ENCODE data around the gene TNS2.

The TNS2 gene

DNA sequence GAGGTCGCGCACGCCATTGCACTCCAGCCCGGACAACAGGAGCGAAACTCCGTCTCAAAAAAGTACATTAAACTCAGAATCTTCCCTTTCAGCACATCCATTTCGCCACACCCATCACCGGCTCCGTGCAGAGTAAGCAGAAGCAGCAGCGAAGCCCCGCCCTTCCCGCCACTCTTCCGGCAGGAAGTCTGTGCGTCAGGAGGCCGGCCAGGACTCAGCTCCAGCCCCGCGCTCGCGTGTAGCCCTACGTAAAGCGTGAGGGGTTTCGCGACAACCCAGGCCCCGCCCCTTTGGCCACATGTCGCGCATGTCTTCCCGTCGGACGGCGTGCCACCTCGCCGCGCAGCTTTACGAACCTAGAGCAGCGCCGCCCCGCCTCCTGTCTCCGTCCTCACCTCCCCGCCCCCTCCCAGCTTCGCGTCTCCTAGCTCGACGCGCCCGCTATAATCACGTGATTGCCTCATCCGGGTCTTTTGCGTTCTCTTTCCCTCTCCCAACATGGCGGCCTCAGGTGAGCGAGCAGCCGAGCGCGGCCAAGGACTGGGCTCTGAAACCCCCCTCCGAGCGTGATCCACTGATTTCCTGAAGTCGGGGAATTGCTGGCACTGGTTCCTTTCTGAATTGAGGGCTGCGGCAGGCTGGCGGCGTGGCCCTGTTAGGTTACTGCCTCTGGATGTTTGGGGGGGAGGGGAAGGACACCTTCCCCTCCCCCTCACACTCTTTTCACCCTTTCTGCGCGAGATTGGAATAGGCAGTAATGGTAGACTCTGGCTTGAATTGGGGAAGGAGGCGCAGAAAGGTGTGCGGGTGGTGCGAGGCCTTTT is 43.7 kb upstream of the TNS2 start, which contains the start of gene EIF4B (continued):
- TF ChIP-seq BCL6B (tag by site-specific recombination; IDR thresholded peaks at IDR 0.05) (no peak), ZXDB (tag by site-specific recombination; IDR thresholded peaks at IDR 0.05) (peak; percentile 84), ZNF354C (tag by site-specific recombination; IDR thresholded peaks at IDR 0.05; ENCODE audit: borderline replicate concordance, low read depth) (no peak), ZNF843 (tag by site-specific recombination; IDR thresholded peaks at IDR 0.05) (0 out of 2 replicates have a peak, but pooled peaks have one; percentile 58), ZNF132 (tag by site-specific recombination; IDR thresholded peaks at IDR 0.05; ENCODE audit: borderline replicate concordance) (no peak), ZSCAN16 (tag by site-specific recombination; IDR thresholded peaks at IDR 0.05) (no peak), ZNF621 (tag by site-specific recombination; IDR thresholded peaks at IDR 0.05) (no peak), ZNF600 (tag by site-specific recombination; IDR thresholded peaks at IDR 0.05) (no peak), KLF17 (tag by site-specific recombination; IDR thresholded peaks at IDR 0.05) (peak; percentile 76; the same call in 1 of the 2 replicates), EGR2 (tag by site-specific recombination; IDR thresholded peaks at IDR 0.05; ENCODE audit: low read depth) (no peak), ZNF121 (tag by site-specific recombination; IDR thresholded peaks at IDR 0.05) (no peak; the same call in 1 of the 2 replicates), ZNF488 (tag by site-specific recombination; IDR thresholded peaks at IDR 0.05) (no peak), ZSCAN18 (tag by site-specific recombination; IDR thresholded peaks at IDR 0.05) (peak; percentile 61; the same call in 1 of the 2 replicates), ZNF302 (tag by site-specific recombination; IDR thresholded peaks at IDR 0.05; ENCODE audit: low read depth) (no peak), ZNF596 (tag by site-specific recombination; IDR thresholded peaks at IDR 0.05) (peak; percentile 16; the same call in 1 of the 2 replicates), TCF7L2 (IDR thresholded peaks at IDR 0.05; ENCODE audit: borderline replicate concordance, low read depth, low read length) (no peak), KLF8 (tag by site-specific recombination; IDR thresholded peaks at IDR 0.05) (no peak; the same call in none of the 2 replicates), ZNF664 (tag by site-specific recombination; IDR thresholded peaks at IDR 0.05) (no peak; the same call in 1 of the 2 replicates), ZFP37 (tag by site-specific recombination; IDR thresholded peaks at IDR 0.05) (no peak), ZNF521 (tag by site-specific recombination; IDR thresholded peaks at IDR 0.05) (no peak), OVOL3 (tag by site-specific recombination; IDR thresholded peaks at IDR 0.05) (peak; percentile 84; the same call in 1 of the 2 replicates), ZNF555 (tag by site-specific recombination; conservative IDR thresholded peaks at IDR 0.05) (no peak), ZNF792 (tag by site-specific recombination; IDR thresholded peaks at IDR 0.05) (no peak; the same call in 1 of the 2 replicates), ZNF654 (tag by site-specific recombination; IDR thresholded peaks at IDR 0.05; ENCODE audit: low read depth) (no peak), ZNF133 (tag by site-specific recombination; IDR thresholded peaks at IDR 0.05) (no peak), ZNF48 (tag by site-specific recombination; IDR thresholded peaks at IDR 0.05) (no peak)
- TF ChIP-seq, protein P1, sequence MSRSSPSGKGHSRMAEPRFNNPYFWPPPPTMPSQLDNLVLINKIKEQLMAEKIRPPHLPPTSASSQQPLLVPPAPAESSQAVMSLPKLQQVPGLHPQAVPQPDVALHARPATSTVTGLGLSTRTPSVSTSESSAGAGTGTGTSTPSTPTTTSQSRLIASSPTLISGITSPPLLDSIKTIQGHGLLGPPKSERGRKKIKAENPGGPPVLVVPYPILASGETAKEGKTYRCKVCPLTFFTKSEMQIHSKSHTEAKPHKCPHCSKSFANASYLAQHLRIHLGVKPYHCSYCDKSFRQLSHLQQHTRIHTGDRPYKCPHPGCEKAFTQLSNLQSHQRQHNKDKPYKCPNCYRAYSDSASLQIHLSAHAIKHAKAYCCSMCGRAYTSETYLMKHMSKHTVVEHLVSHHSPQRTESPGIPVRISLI (tag by site-specific recombination; IDR thresholded peaks at IDR 0.05), result no peak
- TF ChIP-seq, protein P2, sequence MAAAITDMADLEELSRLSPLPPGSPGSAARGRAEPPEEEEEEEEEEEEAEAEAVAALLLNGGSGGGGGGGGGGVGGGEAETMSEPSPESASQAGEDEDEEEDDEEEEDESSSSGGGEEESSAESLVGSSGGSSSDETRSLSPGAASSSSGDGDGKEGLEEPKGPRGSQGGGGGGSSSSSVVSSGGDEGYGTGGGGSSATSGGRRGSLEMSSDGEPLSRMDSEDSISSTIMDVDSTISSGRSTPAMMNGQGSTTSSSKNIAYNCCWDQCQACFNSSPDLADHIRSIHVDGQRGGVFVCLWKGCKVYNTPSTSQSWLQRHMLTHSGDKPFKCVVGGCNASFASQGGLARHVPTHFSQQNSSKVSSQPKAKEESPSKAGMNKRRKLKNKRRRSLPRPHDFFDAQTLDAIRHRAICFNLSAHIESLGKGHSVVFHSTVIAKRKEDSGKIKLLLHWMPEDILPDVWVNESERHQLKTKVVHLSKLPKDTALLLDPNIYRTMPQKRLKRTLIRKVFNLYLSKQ (tag by site-specific recombination; IDR thresholded peaks at IDR 0.05; ENCODE audit: borderline replicate concordance), result no peak
- TF ChIP-seq, protein P3, sequence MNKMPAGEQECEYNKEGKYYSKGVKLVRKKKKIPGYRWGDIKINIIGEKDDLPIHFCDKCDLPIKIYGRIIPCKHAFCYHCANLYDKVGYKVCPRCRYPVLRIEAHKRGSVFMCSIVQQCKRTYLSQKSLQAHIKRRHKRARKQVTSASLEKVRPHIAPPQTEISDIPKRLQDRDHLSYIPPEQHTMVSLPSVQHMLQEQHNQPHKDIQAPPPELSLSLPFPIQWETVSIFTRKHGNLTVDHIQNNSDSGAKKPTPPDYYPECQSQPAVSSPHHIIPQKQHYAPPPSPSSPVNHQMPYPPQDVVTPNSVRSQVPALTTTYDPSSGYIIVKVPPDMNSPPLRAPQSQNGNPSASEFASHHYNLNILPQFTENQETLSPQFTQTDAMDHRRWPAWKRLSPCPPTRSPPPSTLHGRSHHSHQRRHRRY (tag by site-specific recombination; IDR thresholded peaks at IDR 0.05), result no peak
- TF ChIP-seq, protein P4, sequence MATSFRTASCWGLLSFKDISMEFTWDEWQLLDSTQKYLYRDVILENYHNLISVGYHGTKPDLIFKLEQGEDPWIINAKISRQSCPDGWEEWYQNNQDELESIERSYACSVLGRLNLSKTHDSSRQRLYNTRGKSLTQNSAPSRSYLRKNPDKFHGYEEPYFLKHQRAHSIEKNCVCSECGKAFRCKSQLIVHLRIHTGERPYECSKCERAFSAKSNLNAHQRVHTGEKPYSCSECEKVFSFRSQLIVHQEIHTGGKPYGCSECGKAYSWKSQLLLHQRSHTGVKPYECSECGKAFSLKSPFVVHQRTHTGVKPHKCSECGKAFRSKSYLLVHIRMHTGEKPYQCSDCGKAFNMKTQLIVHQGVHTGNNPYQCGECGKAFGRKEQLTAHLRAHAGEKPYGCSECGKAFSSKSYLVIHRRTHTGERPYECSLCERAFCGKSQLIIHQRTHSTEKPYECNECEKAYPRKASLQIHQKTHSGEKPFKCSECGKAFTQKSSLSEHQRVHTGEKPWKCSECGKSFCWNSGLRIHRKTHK (tag by site-specific recombination; IDR thresholded peaks at IDR 0.05), result no peak
